Activated T-cell treated with anti-CD3 and anti-CD28 coated beads for 4 hours (primary cell): ENCODE data around the gene LRP5.
"Not testable (repeated sequence)": the region's sequence is repeated elsewhere in the genome, so short reads cannot be mapped to it uniquely, and the experiment has no call there.

Experiments used
- DNase-seq: peaks from one replicate; pipeline ENCODE4 v3.0.0-alpha.2; 2020

LRP5 gene

GRCh38 chr11:68424981-68425865, 112.8 kb downstream of the LRP5 start:
- DNase-seq = no peak

DNA sequence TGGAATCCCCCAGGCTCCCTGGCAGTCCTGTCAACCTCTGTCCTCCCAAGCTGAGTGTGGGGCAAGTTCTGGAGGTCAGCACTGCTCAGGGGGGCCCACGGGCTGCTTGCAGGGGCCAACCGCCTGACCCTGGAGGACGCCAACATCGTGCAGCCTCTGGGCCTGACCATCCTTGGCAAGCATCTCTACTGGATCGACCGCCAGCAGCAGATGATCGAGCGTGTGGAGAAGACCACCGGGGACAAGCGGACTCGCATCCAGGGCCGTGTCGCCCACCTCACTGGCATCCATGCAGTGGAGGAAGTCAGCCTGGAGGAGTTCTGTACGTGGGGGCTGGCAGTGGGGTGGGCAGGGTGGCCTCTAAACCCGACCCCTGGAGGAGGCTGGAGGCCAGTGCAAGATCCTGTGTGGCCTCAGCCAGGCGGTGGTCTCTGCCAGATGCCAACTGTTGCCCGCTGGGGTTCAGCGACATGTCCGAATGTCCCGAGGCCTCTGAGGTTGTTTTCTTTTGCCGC, 113.5 kb downstream of the LRP5 start:
- no peak for DNase-seq

DNA sequence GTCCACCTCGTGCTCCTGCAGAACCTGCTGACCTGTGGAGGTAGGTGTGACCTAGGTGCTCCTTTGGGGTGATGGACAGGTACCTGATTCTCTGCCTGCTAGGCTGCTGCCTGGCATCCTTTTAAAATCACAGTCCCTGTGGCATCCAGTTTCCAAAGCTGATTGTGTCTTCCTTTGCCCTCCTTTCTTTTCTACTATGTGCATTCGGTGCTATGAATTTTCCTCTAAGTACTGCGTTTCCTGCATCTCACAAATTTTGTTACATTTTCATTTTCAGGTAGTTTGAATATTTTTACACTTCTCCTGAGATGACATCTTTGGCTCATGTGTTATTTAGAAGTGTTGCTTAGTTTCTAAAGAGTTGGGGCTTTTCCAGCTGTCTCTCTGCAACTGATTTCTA, 117.3 kb downstream of the LRP5 start:
- no peak for DNase-seq

DNA sequence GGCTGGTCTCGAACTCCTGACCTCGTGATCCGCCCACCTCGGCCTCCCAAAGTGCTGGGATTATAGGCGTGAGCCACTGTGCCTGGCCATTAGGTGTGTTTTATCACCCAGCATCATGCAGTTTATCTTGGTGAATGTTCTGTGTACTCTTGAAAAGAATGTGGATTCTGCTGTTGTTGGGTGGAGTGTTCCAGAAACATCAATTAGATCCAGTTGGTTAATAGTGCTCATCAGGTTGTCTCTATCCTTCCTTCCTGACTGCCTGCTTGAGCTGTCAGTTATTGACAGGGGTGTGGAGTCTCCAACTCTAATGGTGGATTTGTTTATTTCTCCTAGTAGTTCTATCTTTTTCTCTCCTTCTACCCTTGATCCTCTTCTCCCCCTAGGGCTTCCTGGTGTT, 118.0 kb downstream of the LRP5 start:
- no peak for DNase-seq

DNA sequence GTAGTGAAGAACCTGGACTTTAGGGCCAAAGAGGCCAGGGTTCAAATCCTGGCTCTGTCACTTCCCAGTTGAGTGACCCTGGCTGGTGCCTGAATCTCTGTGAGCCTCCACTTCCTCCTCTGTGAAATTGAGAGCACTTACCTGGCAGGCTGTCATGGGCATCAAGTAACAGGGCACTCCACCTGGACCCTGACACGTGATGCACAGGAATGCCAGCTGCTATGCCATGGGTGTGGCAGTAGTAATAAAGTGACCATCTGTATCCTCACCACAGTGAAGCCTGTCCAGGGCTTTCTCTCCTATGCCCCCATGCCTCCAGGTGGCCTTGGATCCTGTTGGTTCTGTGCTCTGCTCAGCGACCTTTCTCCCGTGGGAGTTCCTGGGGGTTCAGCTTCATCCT, 118.4 kb downstream of the LRP5 start:
- DNase-seq = no peak

DNA sequence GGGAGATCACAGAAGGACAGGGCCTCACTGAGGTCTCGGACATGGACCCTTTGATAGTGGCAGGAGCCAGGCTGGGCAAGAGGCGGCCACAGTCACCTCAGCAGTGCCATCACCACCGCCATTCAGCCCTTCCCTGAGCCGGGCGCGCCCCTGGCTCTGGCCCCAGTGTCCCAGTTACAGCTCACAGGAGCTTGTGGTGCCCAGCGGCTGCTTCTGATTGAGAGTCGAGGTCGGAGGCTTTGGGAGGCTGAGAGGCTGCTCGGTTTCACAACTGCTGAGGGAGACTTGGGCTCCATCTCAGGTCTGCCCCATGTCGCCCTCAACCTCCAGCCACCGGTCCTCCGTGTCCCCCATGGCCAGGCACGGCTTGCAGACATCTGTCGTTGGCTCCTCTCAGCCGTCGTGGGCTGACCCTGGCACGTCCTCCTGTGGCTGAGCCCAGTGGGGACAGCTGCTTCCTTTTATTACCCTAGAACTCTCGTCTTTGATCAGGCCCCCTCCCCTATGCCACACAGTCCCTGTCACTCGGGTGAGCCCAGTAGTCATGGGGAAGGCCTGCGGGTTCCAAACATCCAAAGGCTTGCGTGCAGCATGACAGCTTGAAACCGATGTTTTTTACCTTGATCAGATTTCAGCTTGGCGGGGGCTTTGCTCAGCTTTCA, 119.7 kb downstream of the LRP5 start:
- no peak for DNase-seq

- no peak for DNase-seq
Measured at GRCh38 chr11:68432874-68433273, 120.5 kb downstream of the LRP5 start.

GRCh38 chr11:68433541-68433940, 121.2 kb downstream of the LRP5 start:
- no peak for DNase-seq

- not testable (repeated sequence) for DNase-seq
Measured at GRCh38 chr11:68434159-68434558, 121.8 kb downstream of the LRP5 start.

DNA sequence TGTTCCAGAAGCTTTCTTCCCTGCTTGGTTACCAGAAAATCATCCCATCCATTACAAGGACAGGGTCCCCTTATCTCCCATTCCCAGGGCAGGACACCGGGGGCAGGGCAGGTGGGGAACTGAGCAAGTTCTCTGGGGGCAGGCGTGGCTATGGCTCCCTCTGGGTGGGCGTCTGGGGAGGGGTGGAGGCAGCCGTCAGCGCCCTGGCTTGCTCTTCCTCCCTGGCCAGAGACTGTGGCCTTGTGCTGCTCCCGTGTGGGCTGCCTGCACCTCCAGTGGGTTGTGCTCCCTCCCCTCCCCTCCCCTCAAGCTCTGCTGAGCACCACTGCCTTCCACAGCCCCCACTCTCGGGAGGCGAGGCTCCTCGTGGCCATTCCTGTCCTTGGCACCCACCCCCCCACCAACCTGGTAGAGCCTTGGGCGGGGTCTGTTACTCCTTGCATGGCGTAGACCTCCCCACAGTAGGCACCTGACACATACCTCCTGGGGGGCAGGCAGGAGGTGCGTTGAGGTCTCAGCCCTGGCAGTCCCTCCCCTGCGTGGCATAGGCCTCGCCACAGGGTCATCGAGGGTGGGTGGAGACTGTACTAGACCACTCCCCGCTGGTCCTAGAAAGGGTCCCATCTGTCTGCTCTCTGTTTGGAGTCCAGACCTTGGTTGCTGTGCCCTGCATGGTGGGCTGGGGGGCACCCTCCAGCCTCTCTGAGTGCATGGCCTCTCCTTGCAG, 123.9 kb downstream of the LRP5 start:
- DNase-seq = no peak

GRCh38 chr11:68436985-68437926, 124.9 kb downstream of the LRP5 start:
- no peak for DNase-seq

DNA sequence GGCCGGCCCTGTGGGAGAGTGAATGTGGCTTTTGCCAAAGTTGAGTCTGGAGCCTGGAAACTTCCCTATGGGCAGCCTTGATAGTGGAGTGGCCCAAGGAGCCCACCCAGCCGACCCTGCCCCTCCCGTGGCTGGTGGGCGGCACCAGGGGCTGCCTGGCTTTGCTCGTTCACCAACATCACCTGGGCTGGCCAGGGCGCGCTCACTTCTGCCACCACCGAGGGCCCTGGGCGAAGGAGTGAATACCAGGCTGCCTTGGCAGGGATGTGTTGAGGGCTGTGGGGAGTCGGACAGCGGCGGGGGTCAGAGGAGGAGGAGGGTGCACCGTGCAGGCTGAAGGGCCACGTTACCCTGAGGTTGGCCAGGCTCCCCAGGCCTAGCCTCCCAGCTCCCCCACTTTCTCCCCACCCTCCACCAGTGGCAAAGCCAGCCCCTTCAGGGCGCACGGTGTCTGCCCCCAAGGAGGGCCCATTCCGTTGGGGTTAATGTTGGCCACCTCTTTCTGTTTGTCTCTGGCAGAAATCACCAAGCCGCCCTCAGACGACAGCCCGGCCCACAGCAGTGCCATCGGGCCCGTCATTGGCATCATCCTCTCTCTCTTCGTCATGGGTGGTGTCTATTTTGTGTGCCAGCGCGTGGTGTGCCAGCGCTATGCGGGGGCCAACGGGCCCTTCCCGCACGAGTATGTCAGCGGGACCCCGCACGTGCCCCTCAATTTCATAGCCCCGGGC, 125.7 kb downstream of the LRP5 start:
- DNase-seq = no peak

DNA sequence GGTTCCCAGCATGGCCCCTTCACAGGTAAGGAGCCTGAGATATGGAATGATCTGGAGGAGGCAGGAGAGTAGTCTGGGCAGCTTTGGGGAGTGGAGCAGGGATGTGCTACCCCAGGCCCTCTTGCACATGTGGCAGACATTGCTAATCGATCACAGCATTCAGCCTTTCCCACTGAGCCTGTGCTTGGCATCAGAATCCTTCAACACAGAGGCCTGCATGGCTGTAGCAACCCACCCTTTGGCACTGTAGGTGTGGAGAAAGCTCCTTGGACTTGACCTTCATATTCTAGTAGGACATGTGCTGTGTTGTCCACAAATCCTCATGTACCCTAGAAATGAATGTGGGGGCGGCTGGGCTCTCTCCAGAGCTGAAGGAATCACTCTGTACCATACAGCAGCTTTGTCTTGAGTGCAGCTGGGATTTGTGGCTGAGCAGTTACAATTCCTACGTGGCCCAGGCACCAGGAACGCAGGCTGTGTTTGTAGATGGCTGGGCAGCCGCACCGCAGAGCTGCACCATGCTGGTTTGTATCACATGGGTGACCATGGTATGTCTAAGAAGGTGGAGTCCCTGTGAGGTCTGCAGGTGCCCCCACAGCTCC, 126.4 kb downstream of the LRP5 start:
- no peak for DNase-seq

GRCh38 chr11:68439355-68440065, 127.1 kb downstream of the LRP5 start:
- no peak for DNase-seq

DNA sequence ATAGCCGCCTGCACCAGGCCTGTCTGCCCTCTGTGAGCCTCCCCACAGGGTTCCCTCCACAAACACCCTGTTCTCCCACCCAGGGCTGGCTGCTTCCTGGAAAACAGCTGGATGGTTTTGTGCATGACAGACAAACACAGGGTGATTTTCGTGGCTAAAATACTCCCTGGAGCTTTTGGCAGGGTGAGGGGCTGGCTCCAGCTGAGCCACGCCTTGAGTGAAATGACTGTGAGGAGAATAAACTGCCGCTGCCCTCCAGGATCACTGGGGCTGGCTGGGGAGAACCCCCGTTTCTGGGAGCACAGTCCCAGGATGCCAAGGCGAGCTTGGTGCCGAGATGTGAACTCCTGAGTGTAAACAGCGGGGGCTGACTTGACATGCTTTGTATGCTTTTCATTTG, 127.8 kb downstream of the LRP5 start:
- DNase-seq = no peak

DNA sequence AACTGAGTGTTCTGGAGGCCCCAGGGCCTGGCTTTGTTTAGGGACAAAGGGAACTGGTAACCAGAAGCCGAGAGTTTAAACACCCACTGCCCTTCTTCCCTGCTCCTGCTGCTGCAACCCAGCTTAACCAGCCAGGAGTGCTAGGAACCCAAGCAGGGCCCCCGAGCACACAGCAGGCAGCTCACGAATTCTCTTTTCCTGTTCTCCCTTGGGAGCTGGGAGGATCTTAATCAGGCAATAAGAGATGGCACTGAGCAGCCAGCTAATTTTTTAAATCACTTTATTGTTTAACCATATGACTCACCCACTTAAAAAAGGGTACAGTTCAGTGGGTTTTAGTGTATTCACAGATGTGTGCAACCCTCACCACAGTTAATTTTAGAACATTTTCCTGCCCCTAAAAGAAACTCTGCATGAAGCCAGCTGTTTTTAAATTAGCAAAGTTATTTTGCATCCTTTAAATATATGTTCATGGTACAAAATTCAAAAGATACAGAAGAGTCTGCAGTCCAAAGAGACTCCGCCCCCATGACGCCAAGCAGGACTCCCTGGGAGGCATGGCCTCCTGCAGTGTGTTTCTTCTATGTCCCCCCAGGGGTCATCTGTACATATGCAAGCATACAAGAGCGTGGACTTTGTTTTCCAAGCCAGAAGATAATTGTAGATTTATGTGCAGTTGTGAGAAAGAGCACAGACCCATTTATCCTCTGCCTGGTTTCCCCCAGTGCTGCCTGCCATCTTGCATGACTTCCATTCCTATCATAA, 129.3 kb downstream of the LRP5 start:
- DNase-seq = no peak

- DNase-seq = no peak
Measured at GRCh38 chr11:68442433-68442832, 130.0 kb downstream of the LRP5 start.

- DNase-seq = no peak
Measured at GRCh38 chr11:68444566-68444965, 132.2 kb downstream of the LRP5 start.

- no peak for DNase-seq
Measured at GRCh38 chr11:68445531-68446035, 133.2 kb downstream of the LRP5 start.
